ENCODE results near the gene WDR62. TPM values are rescaled to one million over a fixed set of nuclear protein-coding genes. Genes with fewer than 3 reads are reported as not detected.

The WDR62 gene
- total and polyA plus RNA-seq, 2 of the 8 experiments (the other 6 are each of a cell fraction or from before 2014, with no cell fraction given), result 28.2 to 39.5 TPM

DNA sequence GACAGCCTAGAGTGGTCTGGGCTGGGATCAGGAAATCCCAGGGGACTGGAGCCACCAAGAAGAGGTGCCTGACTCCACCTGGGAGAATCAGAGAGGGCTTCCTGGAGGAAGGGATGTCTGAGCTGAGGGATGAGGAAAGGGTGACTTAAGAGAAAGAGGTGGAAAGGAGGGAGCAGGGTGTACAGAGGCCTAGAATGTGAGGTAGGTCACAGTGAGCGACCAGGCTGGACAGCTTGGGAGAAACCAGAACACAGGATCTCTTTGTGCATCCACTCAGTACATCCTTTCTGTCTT is 61.6 kb downstream of the WDR62 start:
- Histone ChIP-seq H2BK15ac (ENCODE audit: low read length) (no peak overlapping the region), H3K4me2 (ENCODE audit: insufficient read depth in 1 of 2, low read depth in 2 of 2, low read length in 2 of 2) (peak overlapping the region; percentile 64 to 76), H3K23me2 (ENCODE audit: low read depth, low read length) (peaks cover 10% of the 10 kb centered on the region), H3K4me3 (ENCODE audit: extremely low read depth in 1 of 4, insufficient read depth in 2 of 4, low read depth in 3 of 4, low read length in 4 of 4) (peak overlapping the region; percentile 67 to 89 (median 71); a peak in 7 of 8 replicates), H4K5ac (ENCODE audit: insufficient read length, low read depth, low read length) (no peak overlapping the region), H3K36me3 (ENCODE audit: control insufficient read depth in 2 of 4, insufficient read depth in 4 of 4, low read length in 3 of 4) (peaks cover 4 to 24% (median 12%) of the 10 kb centered on the region in 4 experiments; a peak in 5 of 8 replicates), H2BK20ac (ENCODE audit: low read length) (no peak overlapping the region), H2BK12ac (ENCODE audit: low read depth, low read length) (no peak overlapping the region), H3K56ac (replicated peaks; ENCODE audit: insufficient read length, low read depth, low read length) (no peak overlapping the region), H2AFZ (ENCODE audit: low read length) (no peak overlapping the region), H3K4ac (replicated peaks; ENCODE audit: insufficient read length, low read depth, low read length) (no peak overlapping the region), H3K14ac (ENCODE audit: insufficient read length) (no peak overlapping the region), H2BK5ac (ENCODE audit: low read depth, low read length) (no peak overlapping the region), H4K20me1 (replicated peaks in 1 of 2; ENCODE audit: control insufficient read depth in 1 of 2, insufficient read depth in 2 of 2, low read length in 2 of 2) (peaks cover 3 to 9% of the 10 kb centered on the region in 2 experiments), H3K79me1 (ENCODE audit: low read depth, low read length) (peaks cover 15% of the 10 kb centered on the region), H3K27me3 (replicated peaks in 1 of 4; ENCODE audit: control insufficient read depth in 3 of 4, extremely low read depth in 1 of 4, insufficient read depth in 3 of 4, low read length in 3 of 4) (no peaks in the 10 kb centered on the region), H2BK120ac (replicated peaks; ENCODE audit: low read depth, low read length) (no peak overlapping the region), H4K91ac (replicated peaks; ENCODE audit: insufficient read length, low read length) (no peak overlapping the region), H3K9ac (replicated peaks in 1 of 4; ENCODE audit: extremely low read depth in 1 of 4, low read depth in 3 of 4, low read length in 3 of 4) (peak overlapping the region in 2 of 4 experiments; percentile 26 to 42; a peak in 2 of 7 replicates), H3K79me2 (ENCODE audit: control insufficient read depth in 1 of 2, insufficient read depth in 2 of 2, low read length in 2 of 2) (peaks cover 0 to 9% of the 10 kb centered on the region in 2 experiments; a peak in 1 of 4 replicates), H3K27ac (ENCODE audit: low read depth, low read length) (no peak overlapping the region), H3K9me3 (ENCODE audit: insufficient read depth in 2 of 2, low read depth in 1 of 2, low read length in 1 of 2) (no peaks in the 10 kb centered on the region), H4K8ac (ENCODE audit: extremely low read depth, insufficient read depth, low read length) (no peak overlapping the region), H3K18ac (ENCODE audit: extremely low read depth, low read length) (no peak overlapping the region), H3K4me1 (replicated peaks in 1 of 4; ENCODE audit: control insufficient read depth in 3 of 4, insufficient read depth in 4 of 4, low read length in 3 of 4) (peaks cover 4 to 21% (median 11%) of the 10 kb centered on the region in 4 experiments), H2AK5ac (ENCODE audit: low read depth, low read length) (no peak overlapping the region), H3K23ac (ENCODE audit: insufficient read length) (no peak overlapping the region)
- TF ChIP-seq HDAC6 (IDR thresholded peaks at IDR 0.05; ENCODE audit: low read depth, low read length) (no peak), SRF (IDR thresholded peaks at IDR 0.05; ENCODE audit: low read depth, low read length) (no peak)
- TF ChIP-seq, protein P1, sequence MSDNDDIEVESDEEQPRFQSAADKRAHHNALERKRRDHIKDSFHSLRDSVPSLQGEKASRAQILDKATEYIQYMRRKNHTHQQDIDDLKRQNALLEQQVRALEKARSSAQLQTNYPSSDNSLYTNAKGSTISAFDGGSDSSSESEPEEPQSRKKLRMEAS (IDR thresholded peaks at IDR 0.05), result no peak
- no peak for FAIRE-seq
- ChIA-PET POLR2A (ENCODE audit: partially characterized antibody) (interaction anchor here (2.5 kb wide), 1 partner anchor 11 kb away, joined by 27 read pairs; no protein-coding TSS in a partner anchor), CTCF (ENCODE audit: partially characterized antibody) (interaction anchor here (2.8 kb wide), 1 partner anchor 11 kb away, joined by 14 read pairs; no protein-coding TSS in a partner anchor)
- WGBS, 2 experiments (ENCODE audit: extremely low coverage in 1 of 2, insufficient coverage in 1 of 2, insufficient read length in 1 of 2, insufficient replicate concordance in 2 of 2, low coverage in 1 of 2, low lambda C conversion rate in 2 of 2, missing lambda C conversion rate in 1 of 2), result 83% methylated on average over 1 of the region's 1 CpG; no CpG with 5 or more reads in 1 of the 2 experiments
- no peak for DNase-seq (ENCODE audit: low read depth in 1 of 2, low spot score in 2 of 2)
